ENCODE results near the gene PCDH19.

- TF ChIP-seq, protein P1, sequence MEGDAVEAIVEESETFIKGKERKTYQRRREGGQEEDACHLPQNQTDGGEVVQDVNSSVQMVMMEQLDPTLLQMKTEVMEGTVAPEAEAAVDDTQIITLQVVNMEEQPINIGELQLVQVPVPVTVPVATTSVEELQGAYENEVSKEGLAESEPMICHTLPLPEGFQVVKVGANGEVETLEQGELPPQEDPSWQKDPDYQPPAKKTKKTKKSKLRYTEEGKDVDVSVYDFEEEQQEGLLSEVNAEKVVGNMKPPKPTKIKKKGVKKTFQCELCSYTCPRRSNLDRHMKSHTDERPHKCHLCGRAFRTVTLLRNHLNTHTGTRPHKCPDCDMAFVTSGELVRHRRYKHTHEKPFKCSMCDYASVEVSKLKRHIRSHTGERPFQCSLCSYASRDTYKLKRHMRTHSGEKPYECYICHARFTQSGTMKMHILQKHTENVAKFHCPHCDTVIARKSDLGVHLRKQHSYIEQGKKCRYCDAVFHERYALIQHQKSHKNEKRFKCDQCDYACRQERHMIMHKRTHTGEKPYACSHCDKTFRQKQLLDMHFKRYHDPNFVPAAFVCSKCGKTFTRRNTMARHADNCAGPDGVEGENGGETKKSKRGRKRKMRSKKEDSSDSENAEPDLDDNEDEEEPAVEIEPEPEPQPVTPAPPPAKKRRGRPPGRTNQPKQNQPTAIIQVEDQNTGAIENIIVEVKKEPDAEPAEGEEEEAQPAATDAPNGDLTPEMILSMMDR (IDR thresholded peaks at IDR 0.05) = no peak
- no peak for TF ChIP-seq POLR2A (IDR thresholded peaks at IDR 0.05)
These were observed 29.9 kb upstream of the PCDH19 start for GRCh38 chrX:100440006-100440405.

Data from body of pancreas (tissue), 4 donors.